OCI-LY7 (cell line): Measurements from ENCODE around the gene FHOD3. TPM values are rescaled to one million over a fixed set of nuclear protein-coding genes. Genes with fewer than 3 reads are reported as not detected.

Experiments used
- BruUV-seq: library from RNA; stranded (reverse); fragments of 400-500 nt; replicated peaks from 2 replicates; lab custom pipeline; 2021; lab: Mats Ljungman, UMichigan
- CTCF ChIA-PET: fragments of 300-600 bp; sonication (Branson Sonifier 250); formaldehyde crosslinking; loops from one replicate; lab custom pipeline; 2022; ENCODE audit warnings: antibody characterized with exemption; ENCODE audit not compliant: unreplicated experiment; lab: Charles Lee
- POLR2A ChIA-PET: fragments of 300-600 bp; sonication (Branson Sonifier 250); formaldehyde crosslinking; loops from one replicate; lab custom pipeline; 2022; ENCODE audit warnings: antibody characterized with exemption; lab: Charles Lee
- DNase-seq: peaks from one replicate; pipeline ENCODE4 v3.0.0-alpha.2; 2015; ENCODE audit warnings: low spot score
- H2AFZ ChIP-seq: fragments of 200-600 bp; sonication (generic), shearing (Covaris generic); 2 replicates; pipeline ENCODE4 v1.6.1; 2014; ENCODE audit warnings: mild to moderate bottlenecking, antibody characterized with exemption, low read length, moderate library complexity
- H3K27ac ChIP-seq: fragments of 200-600 bp; sonication (generic); 2 replicates; pipeline ENCODE4 v1.5.1; 2014; ENCODE audit warnings: mixed run types, low read depth, mild to moderate bottlenecking, moderate library complexity, low read length, inconsistent platforms; ENCODE audit not compliant: poor library complexity, severe bottlenecking
- H3K36me3 ChIP-seq: fragments of 200-600 bp; sonication (generic); 2 replicates; pipeline ENCODE4 v1.6.1; 2014; ENCODE audit warnings: mild to moderate bottlenecking, antibody characterized with exemption, low read length, moderate library complexity, mixed read lengths; ENCODE audit not compliant: insufficient read depth
- H3K4me1 ChIP-seq: fragments of 200-600 bp; sonication (generic); 2 replicates; pipeline ENCODE4 v1.5.1; 2014; ENCODE audit warnings: mild to moderate bottlenecking, low read length; ENCODE audit not compliant: insufficient read depth, poor library complexity, severe bottlenecking
- H3K4me2 ChIP-seq: fragments of 200-600 bp; sonication (generic); 2 replicates; pipeline ENCODE4 v1.6.1; 2014; ENCODE audit warnings: mild to moderate bottlenecking, low read length
- H3K4me3 ChIP-seq: fragments of 200-600 bp; sonication (generic); 2 replicates; pipeline ENCODE4 v1.5.1; 2014; ENCODE audit warnings: mild to moderate bottlenecking, low read depth, low read length; ENCODE audit not compliant: poor library complexity, severe bottlenecking
- H3K79me2 ChIP-seq: fragments of 200-600 bp; sonication (generic); 2 replicates; pipeline ENCODE4 v1.6.1; 2016; ENCODE audit warnings: low read depth, mild to moderate bottlenecking, low read length, moderate library complexity, mixed read lengths; ENCODE audit not compliant: insufficient read depth
- H3K9me2 ChIP-seq: fragments of 200-600 bp; sonication (generic); 2 replicates; pipeline ENCODE4 v1.6.1; 2016; ENCODE audit warnings: mild to moderate bottlenecking, low read length, mixed read lengths; ENCODE audit not compliant: insufficient read depth
- H3K9me3 ChIP-seq: fragments of 200-600 bp; sonication (generic); 2 replicates; pipeline ENCODE4 v1.6.1; 2014; ENCODE audit warnings: mild to moderate bottlenecking, mixed run types, low read length, mixed read lengths
- H4K20me1 ChIP-seq: fragments of 200-600 bp; sonication (generic); 2 replicates; pipeline ENCODE4 v1.6.1; 2014; ENCODE audit warnings: mild to moderate bottlenecking, antibody characterized with exemption, low read length, moderate library complexity, mixed read lengths; ENCODE audit not compliant: insufficient read depth
- CTCF ChIP-seq: fragments of 200-600 bp; sonication (generic); conservative IDR thresholded peaks from 2 replicates; pipeline ENCODE4 v1.5.1; 2014; ENCODE audit warnings: mild to moderate bottlenecking, antibody characterized with exemption, low read length, moderate library complexity, mixed read lengths
- EZH2phosphoT487 ChIP-seq: fragments of 200-600 bp; sonication (generic); IDR thresholded peaks from 2 replicates; pipeline ENCODE4 v1.6.1; 2018; ENCODE audit warnings: low read depth, borderline replicate concordance, mild to moderate bottlenecking, mixed run types, antibody characterized with exemption, low read length, moderate library complexity, mixed read lengths
- intact Hi-C: fragments of 100-400 bp; cut with micrococcal nuclease; formaldehyde crosslinking; loops from one replicate; pipeline ENCODE4 v1.10.0; 2022; ENCODE audit not compliant: unreplicated experiment
- total RNA-seq, 2 experiments: library from RNA; depleted of rRNA in 1 of 2; stranded (reverse); fragments of >200 nt in 1 of 2; shearing (Covaris generic) in 1 of 2; gene quantifications; 2 replicates each; pipeline ENCODE4 v1.2.3, GENCODE V29; 2014 to 2022

Gene FHOD3
- total RNA-seq, 2 experiments from 2014 or later: 0.06 to 2.4 TPM

GRCh38 chr18:36255072-36255698, 42.3 kb upstream of the FHOD3 start:
- BruUV-seq: no TSS peak
- DNase-seq: no peak
- Histone ChIP-seq H3K27ac (no peak overlapping the region), H4K20me1 (no peaks in the 10 kb centered on the region), H3K36me3 (no peaks in the 10 kb centered on the region), H3K9me2 (no peaks in the 10 kb centered on the region), H3K79me2 (no peaks in the 10 kb centered on the region), H3K4me1 (no peaks in the 10 kb centered on the region), H2AFZ (no peak overlapping the region), H3K9me3 (no peaks in the 10 kb centered on the region), H3K4me3 (no peak overlapping the region), H3K4me2 (no peak overlapping the region)
- intact Hi-C loops: no loop called here
- ChIA-PET POLR2A (no interaction called here), CTCF (no interaction called here)
- TF ChIP-seq CTCF: no peak
- TF ChIP-seq EZH2phosphoT487: no peak

GRCh38 chr18:36256094-36256493, 41.4 kb upstream of the FHOD3 start:
- ChIA-PET CTCF (no interaction called here), POLR2A (no interaction called here)
- H3K79me2 ChIP-seq: no peaks in the 10 kb centered on the region
- H4K20me1 ChIP-seq: no peaks in the 10 kb centered on the region
- no peak overlapping the region for H3K27ac ChIP-seq
- H3K9me3 ChIP-seq: no peaks in the 10 kb centered on the region
- intact Hi-C loops: no loop called here
- H2AFZ ChIP-seq: no peak overlapping the region
- DNase-seq: no peak
- no peaks in the 10 kb centered on the region for H3K9me2 ChIP-seq
- H3K4me2 ChIP-seq: no peak overlapping the region
- no peaks in the 10 kb centered on the region for H3K36me3 ChIP-seq
- no peaks in the 10 kb centered on the region for H3K4me1 ChIP-seq
- BruUV-seq: no TSS peak
- no peak for TF ChIP-seq EZH2phosphoT487
- no peak for TF ChIP-seq CTCF
- H3K4me3 ChIP-seq: no peak overlapping the region

- Histone ChIP-seq H3K9me3 (no peaks in the 10 kb centered on the region), H3K79me2 (no peaks in the 10 kb centered on the region), H2AFZ (no peak overlapping the region), H3K4me2 (no peak overlapping the region), H3K36me3 (no peaks in the 10 kb centered on the region), H3K4me3 (no peak overlapping the region), H4K20me1 (no peaks in the 10 kb centered on the region), H3K27ac (no peak overlapping the region), H3K4me1 (no peaks in the 10 kb centered on the region), H3K9me2 (no peaks in the 10 kb centered on the region)
- no peak for TF ChIP-seq CTCF
- CTCF ChIA-PET: no interaction called here
- POLR2A ChIA-PET: no interaction called here
- DNase-seq: no peak
- BruUV-seq: no TSS peak
- intact Hi-C loops: no loop called here
Observed at GRCh38 chr18:36262971-36263370, 34.5 kb upstream of the FHOD3 start.
